Trophoblast cell (in vitro differentiated cells and primary cell): Measurements from ENCODE around the gene HUWE1.

ENCODE experiments used
- DNase-seq, 2 donors: peaks; one replicate each; pipeline ENCODE4 v3.0.0-alpha.2; 2016
- H2AFZ ChIP-seq: 2 replicates; pipeline ENCODE4 v1.6.1; 2013; ENCODE audit warnings: low read length, moderate library complexity, mild to moderate bottlenecking; ENCODE audit not compliant: insufficient read depth, poor library complexity
- H2AK5ac ChIP-seq: 2 replicates; pipeline ENCODE4 v1.6.1; 2013; ENCODE audit warnings: mild to moderate bottlenecking, low read length
- H2BK120ac ChIP-seq: 2 replicates; pipeline ENCODE4 v1.6.1; 2013; ENCODE audit warnings: low read length, mild to moderate bottlenecking, moderate library complexity; ENCODE audit not compliant: insufficient read depth, poor library complexity
- H2BK12ac ChIP-seq: 2 replicates; pipeline ENCODE4 v1.6.1; 2013; ENCODE audit warnings: mild to moderate bottlenecking, low read length, moderate library complexity
- H2BK5ac ChIP-seq: 2 replicates; pipeline ENCODE4 v1.6.1; 2013; ENCODE audit warnings: low read length, low read depth, moderate library complexity, mild to moderate bottlenecking; ENCODE audit not compliant: poor library complexity
- H3K14ac ChIP-seq: 2 replicates; pipeline ENCODE4 v1.6.1; 2013; ENCODE audit warnings: mild to moderate bottlenecking, low read length
- H3K18ac ChIP-seq: 2 replicates; pipeline ENCODE4 v1.6.1; 2013; ENCODE audit warnings: mild to moderate bottlenecking, low read length
- H3K23ac ChIP-seq: 2 replicates; pipeline ENCODE4 v1.6.1; 2013; ENCODE audit warnings: low read length
- H3K27ac ChIP-seq: 2 replicates; pipeline ENCODE4 v1.5.1; 2013; ENCODE audit warnings: low read depth, mild to moderate bottlenecking, inconsistent platforms, low read length, moderate library complexity
- H3K27me3 ChIP-seq: 2 replicates; pipeline ENCODE4 v1.6.1; 2013; ENCODE audit warnings: inconsistent platforms, mild to moderate bottlenecking, low read length, moderate library complexity; ENCODE audit not compliant: insufficient read depth
- H3K36me3 ChIP-seq, 2 experiments: 1 replicate in 1 of 2; 2 replicates in 1 of 2; pipeline ENCODE4 v1.6.1; 2013; ENCODE audit warnings: low read length in 2 of 2, mild to moderate bottlenecking in 2 of 2, moderate library complexity in 1 of 2; ENCODE audit not compliant: insufficient read depth in 2 of 2, control insufficient read depth in 1 of 2
- H3K4ac ChIP-seq: 2 replicates; pipeline ENCODE4 v1.6.1; 2013; ENCODE audit warnings: low read depth, mild to moderate bottlenecking, low read length, moderate library complexity
- H3K4me1 ChIP-seq, 2 experiments: 1 replicate in 1 of 2; 2 replicates in 1 of 2; pipeline ENCODE4 v1.6.1; 2013; ENCODE audit warnings: low read length in 2 of 2, mild to moderate bottlenecking in 2 of 2, moderate library complexity in 1 of 2; ENCODE audit not compliant: insufficient read depth in 2 of 2, control insufficient read depth in 1 of 2
- H3K4me2 ChIP-seq: 2 replicates; pipeline ENCODE4 v1.6.1; 2013; ENCODE audit warnings: inconsistent platforms, mild to moderate bottlenecking, low read length, moderate library complexity
- H3K4me3 ChIP-seq: 2 replicates; pipeline ENCODE4 v1.5.1; 2013; ENCODE audit warnings: mild to moderate bottlenecking, low read depth, low read length, inconsistent platforms
- H3K79me1 ChIP-seq: one replicate; pipeline ENCODE4 v1.6.1; 2013; ENCODE audit warnings: low read length
- H3K79me2 ChIP-seq: 2 replicates; pipeline ENCODE4 v1.6.1; 2013; ENCODE audit warnings: low read length, mild to moderate bottlenecking; ENCODE audit not compliant: control insufficient read depth, insufficient read depth, poor library complexity
- H3K9ac ChIP-seq: 2 replicates; pipeline ENCODE4 v1.6.1; 2013; ENCODE audit warnings: mild to moderate bottlenecking, low read length
- H3K9me3 ChIP-seq: 2 replicates; pipeline ENCODE4 v1.6.1; 2013; ENCODE audit warnings: low read depth, mild to moderate bottlenecking, control low read depth, inconsistent platforms, low read length; ENCODE audit not compliant: insufficient read depth
- H4K12ac ChIP-seq: 2 replicates; pipeline ENCODE4 v1.6.1; 2013; ENCODE audit warnings: low read depth, mild to moderate bottlenecking, low read length, moderate library complexity
- H4K8ac ChIP-seq: 2 replicates; pipeline ENCODE4 v1.6.1; 2013; ENCODE audit warnings: low read depth, mild to moderate bottlenecking, low read length, moderate library complexity
- H4K91ac ChIP-seq: one replicate; pipeline ENCODE4 v1.6.1; 2013; ENCODE audit warnings: low read depth, mild to moderate bottlenecking, low read length, moderate library complexity
- WGBS: extraction: QIAGEN DNeasy Blood & Tissue Kit; methylation state at CpG from one replicate; pipeline ENCODE4 v1.1.7; 2013; ENCODE audit warnings: missing lambda C conversion rate; ENCODE audit not compliant: insufficient read length, insufficient coverage; ENCODE audit errors: extremely low coverage; 5-methylcytosine and 5-hydroxymethylcytosine counted together

HUWE1 gene

GRCh38 chrX:53674581-53674980, 11.9 kb downstream of the HUWE1 start:
- WGBS = no CpG with 5 or more reads among the region's 2 CpGs
- Histone ChIP-seq H4K12ac (no peak overlapping the region), H2AFZ (no peak overlapping the region), H3K79me2 (no peaks in the 10 kb centered on the region), H3K79me1 (no peaks in the 10 kb centered on the region), H3K18ac (no peak overlapping the region), H3K27me3 (no peaks in the 10 kb centered on the region), H3K4me1 (no peaks in the 10 kb centered on the region), H2BK120ac (no peak overlapping the region), H2BK5ac (no peak overlapping the region), H3K27ac (no peak overlapping the region), H3K4me3 (no peak overlapping the region), H4K8ac (no peak overlapping the region), H4K91ac (no peak overlapping the region), H2AK5ac (no peak overlapping the region), H3K4me2 (no peak overlapping the region), H3K23ac (no peak overlapping the region), H3K4ac (no peak overlapping the region), H3K14ac (no peak overlapping the region), H3K36me3 (peaks cover 4 to 5% of the 10 kb centered on the region in 2 experiments), H3K9ac (no peak overlapping the region), H3K9me3 (no peaks in the 10 kb centered on the region), H2BK12ac (no peak overlapping the region)
- DNase-seq = no peak

- H3K36me3 ChIP-seq = peaks cover 1 to 4% of the 10 kb centered on the region in 2 experiments
- no peak overlapping the region for H4K12ac ChIP-seq
- H3K18ac ChIP-seq = no peak overlapping the region
- H3K79me1 ChIP-seq = no peaks in the 10 kb centered on the region
- no peak overlapping the region for H4K91ac ChIP-seq
- no peaks in the 10 kb centered on the region for H3K79me2 ChIP-seq
- no peaks in the 10 kb centered on the region for H3K9me3 ChIP-seq
- no peak overlapping the region for H3K27ac ChIP-seq
- H2BK120ac ChIP-seq = no peak overlapping the region
- no peak overlapping the region for H2BK12ac ChIP-seq
- H2BK5ac ChIP-seq = no peak overlapping the region
- no peak overlapping the region for H3K23ac ChIP-seq
- H3K4ac ChIP-seq = no peak overlapping the region
- no peak overlapping the region for H3K4me2 ChIP-seq
- DNase-seq = no peak
- H3K14ac ChIP-seq = no peak overlapping the region
- H2AK5ac ChIP-seq = no peak overlapping the region
- no peaks in the 10 kb centered on the region for H3K27me3 ChIP-seq
- no peak overlapping the region for H3K9ac ChIP-seq
- no peak overlapping the region for H2AFZ ChIP-seq
- H3K4me3 ChIP-seq = no peak overlapping the region
- no peaks in the 10 kb centered on the region for H3K4me1 ChIP-seq
- H4K8ac ChIP-seq = no peak overlapping the region
These were observed 17.3 kb downstream of the HUWE1 start for GRCh38 chrX:53669258-53669657.

GRCh38 chrX:53666171-53666570, 20.3 kb downstream of the HUWE1 start:
- H3K18ac ChIP-seq = no peak overlapping the region
- no peak overlapping the region for H3K4me2 ChIP-seq
- no peak overlapping the region for H2BK12ac ChIP-seq
- no peaks in the 10 kb centered on the region for H3K79me1 ChIP-seq
- no peak overlapping the region for H2BK120ac ChIP-seq
- no peak overlapping the region for H4K91ac ChIP-seq
- no peak overlapping the region for H3K4ac ChIP-seq
- H3K79me2 ChIP-seq = no peaks in the 10 kb centered on the region
- H2AFZ ChIP-seq = no peak overlapping the region
- H2AK5ac ChIP-seq = no peak overlapping the region
- H3K27ac ChIP-seq = no peak overlapping the region
- H3K27me3 ChIP-seq = no peaks in the 10 kb centered on the region
- H3K36me3 ChIP-seq = peaks cover 2 to 7% of the 10 kb centered on the region in 2 experiments
- no peak overlapping the region for H4K8ac ChIP-seq
- WGBS = no CpG with 5 or more reads among the region's 1 CpG
- no peak overlapping the region for H3K14ac ChIP-seq
- H4K12ac ChIP-seq = no peak overlapping the region
- H3K4me1 ChIP-seq = no peaks in the 10 kb centered on the region
- no peak overlapping the region for H2BK5ac ChIP-seq
- no peak overlapping the region for H3K23ac ChIP-seq
- no peak for DNase-seq
- no peak overlapping the region for H3K9ac ChIP-seq
- H3K4me3 ChIP-seq = no peak overlapping the region
- no peaks in the 10 kb centered on the region for H3K9me3 ChIP-seq

GRCh38 chrX:53660004-53660403, 26.5 kb downstream of the HUWE1 start:
- no peak overlapping the region for H4K91ac ChIP-seq
- H4K8ac ChIP-seq = no peak overlapping the region
- H3K27ac ChIP-seq = no peak overlapping the region
- H3K4ac ChIP-seq = no peak overlapping the region
- no peaks in the 10 kb centered on the region for H3K9me3 ChIP-seq
- no CpG with 5 or more reads among the region's 3 CpGs for WGBS
- H2BK12ac ChIP-seq = no peak overlapping the region
- no peaks in the 10 kb centered on the region for H3K79me1 ChIP-seq
- no peak overlapping the region for H3K14ac ChIP-seq
- H3K4me3 ChIP-seq = no peak overlapping the region
- H3K9ac ChIP-seq = no peak overlapping the region
- no peak overlapping the region for H2BK120ac ChIP-seq
- no peak overlapping the region for H2BK5ac ChIP-seq
- no peak overlapping the region for H2AK5ac ChIP-seq
- DNase-seq = no peak
- no peaks in the 10 kb centered on the region for H3K27me3 ChIP-seq
- peaks cover 0 to 7% of the 10 kb centered on the region in 2 experiments for H3K36me3 ChIP-seq
- H3K79me2 ChIP-seq = peaks cover 2% of the 10 kb centered on the region
- H3K4me2 ChIP-seq = no peak overlapping the region
- H4K12ac ChIP-seq = no peak overlapping the region
- H3K4me1 ChIP-seq = no peaks in the 10 kb centered on the region
- H3K23ac ChIP-seq = no peak overlapping the region
- H2AFZ ChIP-seq = no peak overlapping the region
- no peak overlapping the region for H3K18ac ChIP-seq
